NB4 (cell line): ENCODE measurements around the gene GOSR2.

Source experiments
- CTCF ChIP-seq: IDR thresholded peaks from one replicate; pipeline ENCODE4 v1.5.1; 2012; ENCODE audit warnings: low read depth, low read length
- MAX ChIP-seq: IDR thresholded peaks from 2 replicates; pipeline ENCODE4 v1.6.1; 2011; ENCODE audit warnings: low read depth, low read length
- MYC ChIP-seq: IDR thresholded peaks from 2 replicates; pipeline ENCODE4 v1.6.1; 2011; ENCODE audit warnings: low read depth, low read length
- POLR2A ChIP-seq: IDR thresholded peaks from 2 replicates; pipeline ENCODE4 v1.6.1; 2011; ENCODE audit warnings: mild to moderate bottlenecking; ENCODE audit not compliant: insufficient read length; ENCODE audit errors: extremely low read depth

- TF ChIP-seq CTCF: no peak
- TF ChIP-seq POLR2A: no peak
- TF ChIP-seq MYC: no peak
- TF ChIP-seq MAX: no peak
Observed at GRCh38 chr17:46889992-46890564, 32.9 kb upstream of the GOSR2 start.
